ENCODE measurements around the gene CEP44.

- no peak for TF ChIP-seq REST (IDR thresholded peaks at IDR 0.05; ENCODE audit: insufficient read depth in 1 of 2, low read depth in 2 of 2, low read length in 2 of 2)
- no peak for TF ChIP-seq POLR2AphosphoS5 (IDR thresholded peaks at IDR 0.05; ENCODE audit: low read depth, low read length)
Observed at GRCh38 chr4:174277433-174277832, 6.3 kb upstream of the CEP44 start.
